Measurements from ENCODE around the gene ZNF780A. TPM values are rescaled to one million over a fixed set of nuclear protein-coding genes. Genes with fewer than 3 reads are reported as not detected.

The ZNF780A gene
- polyA plus RNA-seq, 1 donor from 2014 or later = 7.4 TPM

DNA sequence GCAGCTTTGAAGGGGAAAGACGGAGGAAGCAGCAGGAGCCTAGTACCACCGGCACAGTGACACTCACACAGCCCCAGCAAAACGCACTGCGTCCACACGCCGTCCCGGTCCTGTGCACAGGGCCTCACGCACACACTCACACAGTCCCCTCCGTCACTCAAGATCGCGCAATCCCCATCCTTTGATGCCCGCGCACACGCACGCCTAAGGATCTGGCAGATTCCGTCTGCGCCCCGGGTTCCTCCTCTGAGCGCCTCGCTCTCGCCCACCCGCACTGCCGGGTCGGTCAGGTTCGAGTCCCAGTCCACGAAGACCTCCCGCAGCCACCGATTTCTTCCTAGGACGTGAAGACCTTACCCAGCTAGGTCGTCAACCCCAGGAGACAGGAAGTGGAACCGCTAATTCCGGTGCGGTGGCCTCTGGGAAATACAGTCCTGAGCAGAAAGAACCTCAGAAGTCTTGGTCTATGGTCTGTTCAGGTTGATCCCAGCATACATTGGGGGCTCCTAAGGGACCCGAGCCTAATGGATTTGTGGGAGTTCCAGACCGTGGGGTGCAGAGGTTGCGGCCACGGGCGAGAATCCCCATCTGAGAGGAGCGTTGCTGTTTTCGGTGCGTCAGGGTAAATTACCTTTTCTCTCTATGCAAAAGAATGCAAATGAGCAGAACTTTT is 34.8 kb downstream of the ZNF780A start, which contains the start of gene ZNF780B:
TSS of gene ZNF780B (minus strand) at position 400 of the 673 bp plus-strand sequence. CDS start 5,899 bp downstream, outside the sequence.
- H3F3A ChIP-seq (ENCODE audit: insufficient read depth, low read length, poor library complexity, severe bottlenecking) = no peaks in the 10 kb centered on the region
- peak within 1 kb of the TSS; percentile 86 for H3K9ac ChIP-seq (ENCODE audit: low read length)
- H3K9me2 ChIP-seq (ENCODE audit: insufficient read depth, low read length) = no peaks in the 10 kb centered on the region
- H3K27ac ChIP-seq (ENCODE audit: low read length) = peak within 1 kb of the TSS; percentile 85
- no peaks in the 10 kb centered on the region for H3K27me3 ChIP-seq (ENCODE audit: insufficient read depth, low read depth, low read length)
- H3K4me2 ChIP-seq (ENCODE audit: low read length) = peak within 1 kb of the TSS; percentile 84
- peak within 1 kb of the TSS; percentile 84 for H3K4me3 ChIP-seq (ENCODE audit: low read length)
- no peaks in the 10 kb centered on the region for H4K20me1 ChIP-seq (ENCODE audit: insufficient read depth)
- no peaks in the 10 kb centered on the region for H3K36me3 ChIP-seq (ENCODE audit: insufficient read depth, low read length)
- TF ChIP-seq SMC3 (conservative IDR thresholded peaks at IDR 0.05; ENCODE audit: poor library complexity) = peak; percentile 25
- TF ChIP-seq RAD21 (conservative IDR thresholded peaks at IDR 0.05) = no peak
- TF ChIP-seq, protein P1, sequence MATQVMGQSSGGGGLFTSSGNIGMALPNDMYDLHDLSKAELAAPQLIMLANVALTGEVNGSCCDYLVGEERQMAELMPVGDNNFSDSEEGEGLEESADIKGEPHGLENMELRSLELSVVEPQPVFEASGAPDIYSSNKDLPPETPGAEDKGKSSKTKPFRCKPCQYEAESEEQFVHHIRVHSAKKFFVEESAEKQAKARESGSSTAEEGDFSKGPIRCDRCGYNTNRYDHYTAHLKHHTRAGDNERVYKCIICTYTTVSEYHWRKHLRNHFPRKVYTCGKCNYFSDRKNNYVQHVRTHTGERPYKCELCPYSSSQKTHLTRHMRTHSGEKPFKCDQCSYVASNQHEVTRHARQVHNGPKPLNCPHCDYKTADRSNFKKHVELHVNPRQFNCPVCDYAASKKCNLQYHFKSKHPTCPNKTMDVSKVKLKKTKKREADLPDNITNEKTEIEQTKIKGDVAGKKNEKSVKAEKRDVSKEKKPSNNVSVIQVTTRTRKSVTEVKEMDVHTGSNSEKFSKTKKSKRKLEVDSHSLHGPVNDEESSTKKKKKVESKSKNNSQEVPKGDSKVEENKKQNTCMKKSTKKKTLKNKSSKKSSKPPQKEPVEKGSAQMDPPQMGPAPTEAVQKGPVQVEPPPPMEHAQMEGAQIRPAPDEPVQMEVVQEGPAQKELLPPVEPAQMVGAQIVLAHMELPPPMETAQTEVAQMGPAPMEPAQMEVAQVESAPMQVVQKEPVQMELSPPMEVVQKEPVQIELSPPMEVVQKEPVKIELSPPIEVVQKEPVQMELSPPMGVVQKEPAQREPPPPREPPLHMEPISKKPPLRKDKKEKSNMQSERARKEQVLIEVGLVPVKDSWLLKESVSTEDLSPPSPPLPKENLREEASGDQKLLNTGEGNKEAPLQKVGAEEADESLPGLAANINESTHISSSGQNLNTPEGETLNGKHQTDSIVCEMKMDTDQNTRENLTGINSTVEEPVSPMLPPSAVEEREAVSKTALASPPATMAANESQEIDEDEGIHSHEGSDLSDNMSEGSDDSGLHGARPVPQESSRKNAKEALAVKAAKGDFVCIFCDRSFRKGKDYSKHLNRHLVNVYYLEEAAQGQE (IDR thresholded peaks at IDR 0.05; ENCODE audit: borderline replicate concordance) = peak; percentile 55
- peak; percentile 76 for TF ChIP-seq TAF1 (IDR thresholded peaks at IDR 0.05; ENCODE audit: low read depth)
- TF ChIP-seq MXI1 (conservative IDR thresholded peaks at IDR 0.05; ENCODE audit: poor library complexity, severe bottlenecking) = peak; percentile 84
- peak; percentile 89 for TF ChIP-seq POLR2AphosphoS5 (IDR thresholded peaks at IDR 0.05)
- no peak for TF ChIP-seq EZH2 (IDR thresholded peaks at IDR 0.05; ENCODE audit: borderline replicate concordance, insufficient read depth, low read length, poor library complexity, severe bottlenecking)
- peak; percentile 62 for TF ChIP-seq EP300 (conservative IDR thresholded peaks at IDR 0.05; ENCODE audit: poor library complexity, severe bottlenecking)
- peaks cover 38% of the 10 kb centered on the region for H3K79me2 ChIP-seq (replicated peaks; ENCODE audit: insufficient read depth, low read length)
- H3K9me3 ChIP-seq (ENCODE audit: low read length) = peaks cover 22% of the 10 kb centered on the region
- peak within 1 kb of the TSS; percentile 94 for H2AFZ ChIP-seq (ENCODE audit: low read depth, low read length)

DNA sequence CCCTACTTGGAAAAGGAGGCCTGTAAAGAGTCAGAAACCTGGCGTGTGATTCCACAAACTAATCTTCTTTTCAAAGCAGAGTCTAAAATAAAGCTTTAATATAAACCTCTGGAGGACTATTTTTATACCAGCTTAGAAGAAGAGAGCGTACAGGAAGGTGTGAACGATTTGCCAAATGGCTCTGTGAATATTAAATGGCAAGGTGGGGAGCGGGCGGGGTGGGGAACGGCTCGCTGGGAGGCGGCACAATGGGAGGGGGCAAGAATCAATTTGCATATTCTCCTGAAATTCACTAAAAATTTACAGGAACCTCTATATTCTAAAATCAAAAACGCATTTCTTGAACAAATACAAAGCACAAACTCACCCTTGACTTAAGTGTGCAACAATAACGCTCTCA is 35.7 kb downstream of the ZNF780A start:
- Histone ChIP-seq H3K27ac (ENCODE audit: low read length) (peak overlapping the region; percentile 85), H4K20me1 (ENCODE audit: insufficient read depth) (no peaks in the 10 kb centered on the region), H3F3A (ENCODE audit: insufficient read depth, low read length, poor library complexity, severe bottlenecking) (no peaks in the 10 kb centered on the region), H3K79me2 (replicated peaks; ENCODE audit: insufficient read depth, low read length) (peaks cover 41% of the 10 kb centered on the region), H3K9ac (ENCODE audit: low read length) (peak overlapping the region; percentile 86), H3K9me2 (ENCODE audit: insufficient read depth, low read length) (no peaks in the 10 kb centered on the region), H3K4me3 (ENCODE audit: low read length) (peak overlapping the region; percentile 84), H2AFZ (ENCODE audit: low read depth, low read length) (peak overlapping the region; percentile 94), H3K4me2 (ENCODE audit: low read length) (peak overlapping the region; percentile 84), H3K9me3 (ENCODE audit: low read length) (peaks cover 28% of the 10 kb centered on the region), H3K27me3 (ENCODE audit: insufficient read depth, low read depth, low read length) (no peaks in the 10 kb centered on the region), H3K36me3 (ENCODE audit: insufficient read depth, low read length) (no peaks in the 10 kb centered on the region)
- TF ChIP-seq EP300 (conservative IDR thresholded peaks at IDR 0.05; ENCODE audit: poor library complexity, severe bottlenecking) (no peak), MXI1 (conservative IDR thresholded peaks at IDR 0.05; ENCODE audit: poor library complexity, severe bottlenecking) (no peak), SMC3 (conservative IDR thresholded peaks at IDR 0.05; ENCODE audit: poor library complexity) (no peak), POLR2AphosphoS5 (IDR thresholded peaks at IDR 0.05) (no peak), RAD21 (conservative IDR thresholded peaks at IDR 0.05) (no peak), TAF1 (IDR thresholded peaks at IDR 0.05; ENCODE audit: low read depth) (no peak), EZH2 (IDR thresholded peaks at IDR 0.05; ENCODE audit: borderline replicate concordance, insufficient read depth, low read length, poor library complexity, severe bottlenecking) (no peak)
- TF ChIP-seq, protein P2, sequence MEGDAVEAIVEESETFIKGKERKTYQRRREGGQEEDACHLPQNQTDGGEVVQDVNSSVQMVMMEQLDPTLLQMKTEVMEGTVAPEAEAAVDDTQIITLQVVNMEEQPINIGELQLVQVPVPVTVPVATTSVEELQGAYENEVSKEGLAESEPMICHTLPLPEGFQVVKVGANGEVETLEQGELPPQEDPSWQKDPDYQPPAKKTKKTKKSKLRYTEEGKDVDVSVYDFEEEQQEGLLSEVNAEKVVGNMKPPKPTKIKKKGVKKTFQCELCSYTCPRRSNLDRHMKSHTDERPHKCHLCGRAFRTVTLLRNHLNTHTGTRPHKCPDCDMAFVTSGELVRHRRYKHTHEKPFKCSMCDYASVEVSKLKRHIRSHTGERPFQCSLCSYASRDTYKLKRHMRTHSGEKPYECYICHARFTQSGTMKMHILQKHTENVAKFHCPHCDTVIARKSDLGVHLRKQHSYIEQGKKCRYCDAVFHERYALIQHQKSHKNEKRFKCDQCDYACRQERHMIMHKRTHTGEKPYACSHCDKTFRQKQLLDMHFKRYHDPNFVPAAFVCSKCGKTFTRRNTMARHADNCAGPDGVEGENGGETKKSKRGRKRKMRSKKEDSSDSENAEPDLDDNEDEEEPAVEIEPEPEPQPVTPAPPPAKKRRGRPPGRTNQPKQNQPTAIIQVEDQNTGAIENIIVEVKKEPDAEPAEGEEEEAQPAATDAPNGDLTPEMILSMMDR (IDR thresholded peaks at IDR 0.05; ENCODE audit: poor library complexity, severe bottlenecking) = no peak
- TF ChIP-seq, protein P1 (IDR thresholded peaks at IDR 0.05; ENCODE audit: borderline replicate concordance) = no peak

Data from neural cell (in vitro differentiated cells).